NCI-H446 (cell line): ENCODE measurements around the gene SCFD2.
"Not testable (repeated sequence)": the region's sequence is repeated elsewhere in the genome, so short reads cannot be mapped to it uniquely, and the experiment has no call there.

Experiments
- DNase-seq, 2 experiments: peaks; one replicate each; lab custom pipeline; 2025; lab: John Stamatoyannopoulos, UW

The SCFD2 gene

GRCh38 chr4:53050361-53050774 is 315.5 kb downstream of the SCFD2 start:
- DNase-seq = no peak

- no peak for DNase-seq
These were observed 316.3 kb downstream of the SCFD2 start for GRCh38 chr4:53049528-53049927.

- DNase-seq = peak in 1 of 2 experiments; percentile 40
These were observed 321.3 kb downstream of the SCFD2 start for GRCh38 chr4:53044651-53044960.

- peak; percentile 43 to 74 for DNase-seq
These were observed 321.8 kb downstream of the SCFD2 start for GRCh38 chr4:53043891-53044650.

- peak; percentile 44 to 84 for DNase-seq
These were observed 322.8 kb downstream of the SCFD2 start for GRCh38 chr4:53043055-53043454.

GRCh38 chr4:53040851-53041250 is 325.0 kb downstream of the SCFD2 start:
- no peak for DNase-seq

GRCh38 chr4:53040459-53040815 is 325.4 kb downstream of the SCFD2 start:
- no peak for DNase-seq

- no peak for DNase-seq
These were observed 326.0 kb downstream of the SCFD2 start for GRCh38 chr4:53039741-53040458.

- DNase-seq = no peak
These were observed 328.0 kb downstream of the SCFD2 start for GRCh38 chr4:53037892-53038291.

- DNase-seq = not testable (repeated sequence)
These were observed 333.0 kb downstream of the SCFD2 start for GRCh38 chr4:53032908-53033307.

- no peak for DNase-seq
These were observed 339.6 kb downstream of the SCFD2 start for GRCh38 chr4:53026233-53026632.

GRCh38 chr4:53023677-53024299 is 342.1 kb downstream of the SCFD2 start:
- DNase-seq = no peak

GRCh38 chr4:53022513-53023100 is 343.3 kb downstream of the SCFD2 start:
- peak in 1 of 2 experiments; percentile 22 for DNase-seq

- DNase-seq = peak in 1 of 2 experiments; percentile 11
These were observed 343.9 kb downstream of the SCFD2 start for GRCh38 chr4:53021754-53022512.

GRCh38 chr4:53019485-53020382 is 346.1 kb downstream of the SCFD2 start:
- DNase-seq = no peak

- DNase-seq = no peak
These were observed 347.4 kb downstream of the SCFD2 start for GRCh38 chr4:53018471-53018870.

GRCh38 chr4:53016099-53016820 is 349.6 kb downstream of the SCFD2 start:
- no peak for DNase-seq

- peak; percentile 25 to 60 for DNase-seq
These were observed 350.2 kb downstream of the SCFD2 start for GRCh38 chr4:53015681-53016080.

- DNase-seq = no peak
These were observed 351.0 kb downstream of the SCFD2 start for GRCh38 chr4:53014881-53015280.
